Stimulated activated CD8-positive, alpha-beta memory T cell treated with anti-CD3 and anti-CD28 coated beads, Interleukin-12 subunit alpha, Interleukin-12 subunit beta, amount 100 ng/mL, for 24 hours (primary cell): Measurements from ENCODE around the gene DAZ2.
"Not testable (repeated sequence)": the region's sequence is repeated elsewhere in the genome, so short reads cannot be mapped to it uniquely, and the experiment has no call there.

Experiments used
- DNase-seq: peaks from one replicate; pipeline ENCODE4 v3.0.0-alpha.2; 2020; ENCODE audit errors: extremely low read depth

The DAZ2 gene, protein sequence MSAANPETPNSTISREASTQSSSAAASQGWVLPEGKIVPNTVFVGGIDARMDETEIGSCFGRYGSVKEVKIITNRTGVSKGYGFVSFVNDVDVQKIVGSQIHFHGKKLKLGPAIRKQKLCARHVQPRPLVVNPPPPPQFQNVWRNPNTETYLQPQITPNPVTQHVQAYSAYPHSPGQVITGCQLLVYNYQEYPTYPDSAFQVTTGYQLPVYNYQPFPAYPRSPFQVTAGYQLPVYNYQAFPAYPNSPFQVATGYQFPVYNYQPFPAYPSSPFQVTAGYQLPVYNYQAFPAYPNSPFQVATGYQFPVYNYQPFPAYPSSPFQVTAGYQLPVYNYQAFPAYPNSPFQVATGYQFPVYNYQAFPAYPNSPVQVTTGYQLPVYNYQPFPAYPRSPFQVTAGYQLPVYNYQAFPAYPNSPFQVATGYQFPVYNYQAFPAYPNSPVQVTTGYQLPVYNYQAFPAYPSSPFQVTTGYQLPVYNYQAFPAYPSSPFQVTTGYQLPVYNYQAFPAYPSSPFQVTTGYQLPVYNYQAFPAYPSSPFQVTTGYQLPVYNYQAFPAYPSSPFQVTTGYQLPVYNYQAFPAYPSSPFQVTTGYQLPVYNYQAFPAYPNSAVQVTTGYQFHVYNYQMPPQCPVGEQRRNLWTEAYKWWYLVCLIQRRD

DNA sequence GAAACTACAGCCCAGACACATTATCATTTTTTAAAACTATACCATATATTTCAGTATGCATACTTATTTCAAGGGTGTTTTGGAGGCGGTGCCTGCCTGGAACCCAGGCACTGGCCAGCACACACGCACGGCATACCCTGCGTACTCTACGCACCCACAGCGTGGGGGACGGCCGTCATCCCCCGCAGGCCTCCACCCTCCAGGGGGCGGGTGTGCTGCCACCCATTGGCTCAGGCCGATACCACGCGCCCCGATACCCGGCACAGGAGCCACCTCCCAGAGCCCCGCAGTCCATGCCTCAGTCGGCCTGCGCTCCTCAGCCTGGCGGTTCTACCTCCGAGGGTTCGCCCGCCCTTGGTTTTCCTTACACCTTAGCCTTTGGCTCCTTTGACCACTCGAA lies at the start of gene DAZ2:
Gene DAZ2, plus strand, starts transcription at position 301 of the 400 bp plus-strand sequence. CDS start 208 bp downstream, outside the sequence.
- DNase-seq: not testable (repeated sequence)

DNA sequence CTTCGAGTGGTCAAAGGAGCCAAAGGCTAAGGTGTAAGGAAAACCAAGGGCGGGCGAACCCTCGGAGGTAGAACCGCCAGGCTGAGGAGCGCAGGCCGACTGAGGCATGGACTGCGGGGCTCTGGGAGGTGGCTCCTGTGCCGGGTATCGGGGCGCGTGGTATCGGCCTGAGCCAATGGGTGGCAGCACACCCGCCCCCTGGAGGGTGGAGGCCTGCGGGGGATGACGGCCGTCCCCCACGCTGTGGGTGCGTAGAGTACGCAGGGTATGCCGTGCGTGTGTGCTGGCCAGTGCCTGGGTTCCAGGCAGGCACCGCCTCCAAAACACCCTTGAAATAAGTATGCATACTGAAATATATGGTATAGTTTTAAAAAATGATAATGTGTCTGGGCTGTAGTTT lies 20.4 kb upstream of the DAZ2 start, which contains the start of gene DAZ1:
Gene DAZ1, minus strand, starts transcription at position 101 of the 400 bp plus-strand sequence. CDS start 208 bp downstream, outside the sequence.
- not testable (repeated sequence) for DNase-seq

DNA sequence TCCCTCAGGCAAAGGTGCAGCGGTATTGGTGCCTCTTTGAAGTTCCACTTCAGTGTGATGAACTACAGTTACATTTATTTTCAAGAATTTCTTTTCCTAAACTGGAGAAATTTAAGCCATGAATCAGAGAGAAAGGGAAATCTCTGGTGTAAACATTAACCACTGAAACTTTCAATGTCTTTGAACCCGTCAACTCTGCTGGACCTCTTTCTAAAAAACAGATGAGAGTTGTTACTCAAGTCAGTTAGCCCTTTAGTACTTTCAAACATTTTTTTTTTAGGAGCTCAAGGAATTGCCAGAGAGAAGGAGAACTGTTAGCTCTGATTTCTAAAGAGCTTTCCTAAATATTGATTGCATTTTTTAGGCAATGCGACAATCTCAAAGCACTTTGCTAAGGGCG lies 11.9 kb upstream of the DAZ2 start:
- DNase-seq: not testable (repeated sequence)

DNA sequence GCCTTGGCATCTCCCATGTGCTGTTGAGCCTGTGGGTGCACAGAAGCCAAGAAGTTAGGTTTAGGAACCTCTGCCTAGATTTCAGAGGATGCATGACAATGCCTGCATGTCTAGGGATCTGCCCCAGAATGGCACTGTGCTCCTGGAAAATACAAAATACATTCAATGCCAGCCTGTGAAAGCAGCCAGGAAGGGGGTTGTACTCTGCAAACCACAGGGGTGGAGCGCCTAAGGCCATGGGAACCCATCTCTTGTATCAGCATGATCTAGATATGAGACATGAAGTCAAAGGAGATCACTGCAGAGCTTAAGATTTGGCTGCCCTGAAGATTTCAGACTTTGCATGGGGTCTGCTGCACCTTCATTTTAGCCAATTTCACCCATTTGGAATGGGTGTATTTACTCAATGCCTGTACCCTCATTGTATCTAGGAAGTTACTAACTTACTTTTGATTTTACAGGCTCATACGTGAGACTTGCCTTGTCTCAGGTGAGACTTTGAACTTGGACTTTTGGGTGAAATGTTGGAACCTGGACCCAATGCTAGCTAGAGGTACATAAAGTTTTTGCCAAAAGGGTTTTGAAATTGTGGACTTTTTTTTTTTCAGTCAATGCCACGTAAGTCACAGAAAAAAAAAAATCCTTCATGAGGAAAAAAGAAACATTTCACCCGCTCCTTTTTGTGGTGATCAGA lies 9.4 kb upstream of the DAZ2 start:
- DNase-seq: not testable (repeated sequence)

DNA sequence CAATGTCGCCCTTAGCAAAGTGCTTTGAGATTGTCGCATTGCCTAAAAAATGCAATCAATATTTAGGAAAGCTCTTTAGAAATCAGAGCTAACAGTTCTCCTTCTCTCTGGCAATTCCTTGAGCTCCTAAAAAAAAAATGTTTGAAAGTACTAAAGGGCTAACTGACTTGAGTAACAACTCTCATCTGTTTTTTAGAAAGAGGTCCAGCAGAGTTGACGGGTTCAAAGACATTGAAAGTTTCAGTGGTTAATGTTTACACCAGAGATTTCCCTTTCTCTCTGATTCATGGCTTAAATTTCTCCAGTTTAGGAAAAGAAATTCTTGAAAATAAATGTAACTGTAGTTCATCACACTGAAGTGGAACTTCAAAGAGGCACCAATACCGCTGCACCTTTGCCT lies 8.7 kb upstream of the DAZ2 start:
- DNase-seq: not testable (repeated sequence)
